ENCODE measurements around the gene LRRC8B.
"Not testable (repeated sequence)": the region's sequence is repeated elsewhere in the genome, so short reads cannot be mapped to it uniquely, and the experiment has no call there.

LRRC8B gene

DNA sequence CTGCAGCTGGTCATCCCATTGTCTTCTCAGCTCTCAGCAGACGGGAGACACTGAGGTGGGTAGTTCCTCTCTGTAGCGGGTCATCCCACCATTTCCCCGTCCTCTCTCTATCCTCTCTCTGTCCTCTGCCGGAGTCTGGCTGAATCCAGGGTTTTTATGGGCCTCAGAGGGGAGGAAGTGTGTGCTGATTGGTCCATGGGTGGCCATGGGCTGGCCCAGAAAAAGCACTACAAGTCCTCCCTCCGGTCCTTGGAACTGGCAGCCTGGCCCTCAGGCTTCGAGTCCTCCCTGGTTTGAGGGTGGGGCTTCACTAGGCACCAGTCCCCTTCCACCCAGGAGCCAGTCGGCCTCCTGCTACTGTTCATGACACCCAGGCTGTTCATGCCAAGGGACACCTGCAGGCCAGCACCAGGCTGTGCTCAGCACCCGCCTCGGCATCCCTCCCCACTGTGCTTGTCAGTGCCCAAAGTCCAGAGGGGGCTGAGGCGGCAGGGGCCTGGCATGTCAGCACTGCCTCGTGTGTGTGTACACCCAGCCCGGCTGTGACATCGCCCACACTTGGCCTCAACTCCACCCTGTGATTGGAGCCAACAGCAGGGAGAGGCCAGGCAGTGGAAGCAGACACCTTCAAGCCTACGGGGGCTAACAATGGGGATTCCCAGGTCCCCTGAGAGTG is 85.3 kb downstream of the LRRC8B start:
- no peak for DNase-seq

DNA sequence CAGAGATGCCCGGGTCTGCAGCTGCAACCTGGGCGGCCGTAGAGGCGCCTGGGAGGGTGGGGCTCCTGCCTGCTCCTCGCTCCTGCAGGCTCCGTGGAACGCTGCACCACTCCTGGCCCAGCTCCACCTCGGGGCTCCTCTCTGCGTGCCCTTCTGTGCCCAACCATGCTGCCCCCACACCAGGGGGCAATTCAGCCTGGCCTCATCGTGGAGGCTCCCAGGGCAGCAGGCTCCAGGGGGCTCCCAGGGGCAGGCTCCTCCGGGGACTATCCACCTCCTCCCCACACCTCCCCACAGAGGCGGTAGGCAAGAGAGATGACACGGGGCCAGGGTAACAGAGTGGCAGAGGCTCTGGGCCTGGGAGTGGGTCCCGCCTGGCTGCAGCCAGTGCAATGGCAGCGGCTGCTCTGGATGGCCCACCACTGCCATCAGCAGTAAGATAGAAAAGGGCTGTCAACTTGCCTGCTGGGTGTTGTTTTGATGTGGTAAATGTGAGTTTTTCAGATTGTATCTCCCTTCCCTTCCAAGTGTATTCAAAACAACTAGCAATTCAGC is 85.9 kb downstream of the LRRC8B start:
- DNase-seq = no peak

DNA sequence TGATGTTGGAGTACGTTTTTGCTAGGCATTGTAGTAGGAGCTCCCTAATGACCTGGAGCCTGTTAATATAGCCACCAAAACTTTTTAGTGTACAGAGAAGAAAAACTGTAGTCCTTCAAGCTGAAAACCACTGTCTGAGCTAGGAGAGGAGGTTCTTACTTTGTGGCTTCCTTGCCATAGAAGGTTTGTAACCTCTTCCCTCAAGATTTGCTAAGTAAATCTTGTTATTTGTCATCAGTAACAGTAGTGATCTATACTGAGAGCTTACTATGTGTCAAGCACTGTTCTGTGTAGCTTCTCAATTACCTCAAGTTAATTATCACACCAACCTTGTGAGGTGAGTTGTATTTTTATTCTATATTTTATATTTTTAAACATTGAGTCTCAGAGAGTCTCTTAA is 87.1 kb downstream of the LRRC8B start:
- no peak for DNase-seq

DNA sequence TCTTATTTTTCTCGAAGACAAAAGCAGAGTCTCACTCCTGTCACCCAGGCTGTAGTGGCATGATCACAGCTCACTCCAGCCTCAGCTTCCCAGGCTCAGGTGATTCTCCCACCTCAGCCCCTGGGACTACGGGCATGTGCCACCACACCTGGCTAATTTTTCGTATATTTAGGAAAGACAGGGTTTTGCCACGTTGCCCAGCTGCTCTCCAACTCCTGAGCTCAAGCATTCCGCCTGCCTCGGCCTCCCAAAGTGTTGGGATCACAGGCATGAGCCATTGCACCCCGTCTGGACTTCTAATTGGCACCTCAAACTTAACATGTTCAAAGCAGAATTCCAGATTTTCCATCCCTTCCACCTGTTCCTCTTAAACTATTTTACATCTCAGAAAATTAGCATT is 89.3 kb downstream of the LRRC8B start:
- no peak for DNase-seq

DNA sequence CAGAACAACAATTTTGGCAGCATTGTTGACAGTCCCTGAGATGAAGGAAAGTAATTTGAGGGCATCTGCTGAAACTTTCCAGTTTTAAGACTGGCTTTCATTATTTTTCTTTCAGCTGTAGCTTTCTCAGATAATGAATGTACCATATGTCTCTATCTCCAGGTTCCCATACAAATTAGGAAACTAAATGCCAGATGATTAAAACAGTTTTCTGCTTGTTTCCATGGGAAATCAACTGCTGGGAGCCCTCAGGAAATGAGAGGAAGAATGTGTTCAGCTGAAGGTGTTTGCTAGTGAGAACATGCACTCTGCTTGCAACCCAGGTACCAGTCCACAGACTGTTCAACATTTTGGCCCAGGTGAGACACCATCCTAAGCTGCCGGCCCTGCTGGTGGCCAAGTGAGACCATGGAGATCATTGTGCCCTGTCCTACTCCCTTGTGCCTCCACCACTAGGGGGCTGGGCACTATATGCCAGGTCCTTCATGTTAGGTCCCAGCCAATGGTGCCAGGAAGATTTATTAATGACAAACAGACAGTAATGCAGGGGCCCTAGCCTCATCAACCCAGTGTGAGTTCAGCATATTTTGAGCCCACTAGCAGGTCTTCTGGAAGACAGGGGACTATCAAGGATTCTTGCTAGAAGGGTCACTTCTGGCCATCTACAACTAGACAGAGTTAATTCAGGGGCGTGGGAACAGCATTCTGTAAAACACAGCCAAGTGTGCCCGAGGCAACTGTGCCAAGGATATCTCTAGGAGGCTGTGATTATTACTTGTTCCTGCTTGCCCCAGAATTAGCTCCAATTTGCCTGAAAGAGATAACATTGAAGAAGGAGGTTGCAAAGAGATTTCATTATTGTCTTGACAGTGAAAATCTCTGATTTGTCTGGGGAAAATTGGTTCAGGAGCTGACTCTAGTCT is 91.3 kb downstream of the LRRC8B start:
- DNase-seq = peak; percentile 56

DNA sequence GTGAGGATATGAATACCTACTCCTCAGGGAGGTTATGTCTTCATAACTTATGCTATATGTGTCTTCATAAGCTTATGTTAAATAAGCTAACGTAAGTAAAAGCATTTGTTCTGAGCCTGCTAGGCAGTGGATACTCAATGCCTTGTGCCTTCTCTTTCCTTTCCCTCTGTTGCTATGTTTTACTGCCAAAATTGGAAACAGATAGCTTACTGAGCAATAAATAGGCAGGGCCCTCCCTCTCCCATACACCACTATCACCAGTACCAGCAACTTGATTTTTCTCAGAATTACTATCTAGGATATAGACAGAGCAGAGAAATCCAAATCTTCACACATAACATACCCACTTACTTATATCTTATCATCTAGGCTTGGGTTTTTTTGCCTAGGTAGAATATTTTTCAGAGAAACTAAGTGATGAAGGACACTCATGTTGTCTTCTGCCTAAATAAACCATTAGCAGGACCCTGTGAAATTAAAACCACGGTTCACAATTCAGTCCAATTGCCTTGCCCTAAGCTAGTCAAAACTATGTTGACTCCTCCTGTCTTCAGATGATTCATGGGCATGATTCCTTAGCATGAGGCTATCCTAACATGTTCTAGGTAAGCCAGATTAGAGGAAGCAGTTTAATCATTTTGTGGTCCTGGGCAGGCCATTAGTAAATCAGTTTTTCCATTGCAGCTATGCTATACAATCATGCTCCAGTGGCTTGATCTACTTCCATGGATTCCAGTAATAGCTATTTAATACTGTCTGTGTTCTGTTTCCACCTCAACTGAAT is 92.4 kb downstream of the LRRC8B start:
- no peak for DNase-seq

DNA sequence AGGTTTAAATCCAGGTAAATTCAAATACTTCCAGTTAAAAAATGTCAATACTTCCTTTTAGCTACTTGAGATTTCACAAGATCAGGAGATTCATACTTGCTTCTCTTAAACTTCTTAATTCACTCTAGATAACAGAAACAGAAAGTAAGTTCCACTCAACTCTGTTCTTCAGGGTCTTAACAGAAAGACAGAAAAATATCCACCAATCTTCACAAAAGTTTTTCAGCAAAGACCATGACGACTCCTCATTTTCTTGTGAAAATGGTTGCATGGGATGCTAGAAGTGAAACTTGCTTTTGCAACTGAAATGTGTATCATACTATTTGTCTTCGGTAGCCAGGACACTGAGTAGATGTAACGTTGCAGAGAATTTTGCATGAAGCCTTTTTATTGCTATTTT is 96.0 kb downstream of the LRRC8B start:
- no peak for DNase-seq

DNA sequence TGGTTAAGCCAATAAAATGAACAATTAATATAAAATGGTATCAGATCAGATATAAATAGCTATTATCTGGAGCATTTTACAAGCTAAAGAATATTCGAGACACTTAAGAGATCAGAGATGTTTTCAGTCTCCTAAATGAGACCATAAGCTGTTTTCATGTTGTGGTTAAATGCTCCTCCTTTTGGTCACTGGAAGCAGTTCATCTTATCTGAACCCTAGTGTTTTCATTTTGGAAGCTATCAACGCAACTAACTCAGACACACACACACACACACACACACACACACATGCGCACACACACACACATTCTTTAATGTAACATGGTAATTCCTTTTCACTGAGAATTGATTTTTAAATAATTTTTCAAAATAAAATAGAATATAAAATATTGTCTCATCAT is 98.3 kb downstream of the LRRC8B start:
- no peak for DNase-seq

DNA sequence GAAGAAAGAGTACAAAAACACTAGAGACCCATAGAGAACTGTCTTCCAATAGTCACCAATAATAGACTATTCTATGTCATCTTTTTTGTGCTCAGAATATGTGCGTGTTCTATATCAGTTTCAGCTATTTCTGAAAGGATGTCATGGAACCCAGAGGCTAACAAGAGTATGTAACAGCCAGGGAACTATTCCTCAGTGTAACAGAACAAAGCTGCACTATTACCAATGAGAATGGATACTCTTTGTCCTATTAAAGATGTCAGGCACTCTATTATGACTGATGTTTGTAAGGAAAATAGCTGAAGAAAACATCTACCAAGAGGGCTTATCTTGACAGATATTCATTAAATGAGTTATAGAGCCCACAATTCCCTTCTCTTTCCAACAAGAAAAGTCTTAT is 99.7 kb downstream of the LRRC8B start:
- no peak for DNase-seq

DNA sequence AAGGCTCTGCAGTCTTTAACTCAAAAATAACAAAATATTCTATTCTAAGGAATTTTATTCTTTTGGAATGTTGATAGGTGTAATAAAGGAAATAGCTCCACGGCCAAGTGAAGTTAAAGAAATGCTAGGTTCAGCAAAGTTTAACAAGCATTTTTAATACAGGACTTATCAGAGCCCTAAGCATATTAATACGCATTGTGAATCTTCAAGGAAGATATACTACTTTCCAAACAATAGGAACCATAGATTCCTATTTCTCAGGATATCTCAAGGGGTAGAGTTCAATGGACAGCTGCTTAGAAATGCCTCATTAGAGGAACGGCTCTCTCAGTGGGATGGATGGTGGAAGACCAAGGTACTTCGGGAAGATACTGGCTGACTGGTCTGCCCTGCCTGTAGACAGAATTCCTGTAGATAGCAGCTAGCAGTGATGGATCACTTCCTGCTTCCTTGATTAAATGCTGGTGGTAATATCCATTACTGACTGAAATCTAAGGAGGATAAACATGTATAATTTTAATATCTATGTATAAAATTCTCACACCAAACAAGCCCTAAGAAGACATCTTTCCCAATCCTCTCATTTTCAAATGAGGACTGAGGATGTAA is 100.2 kb downstream of the LRRC8B start:
- no peak for DNase-seq

DNA sequence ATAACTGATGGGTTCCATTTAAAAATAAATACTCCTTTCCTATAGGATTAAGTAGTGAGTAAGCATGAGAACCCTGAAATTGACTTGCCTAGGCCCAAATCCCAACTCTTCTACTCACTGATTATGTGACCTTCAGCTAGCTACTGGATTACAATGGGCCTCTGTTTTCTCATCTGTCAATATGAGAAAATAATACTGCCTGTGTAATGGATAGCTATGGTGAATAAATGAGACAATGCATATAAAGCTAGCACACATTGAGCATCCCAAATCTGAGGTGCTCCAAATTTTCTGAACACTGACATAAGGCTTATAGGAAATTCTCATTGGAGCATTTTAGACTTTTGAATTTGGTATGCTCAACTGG is 103.0 kb downstream of the LRRC8B start:
- no peak for DNase-seq

DNA sequence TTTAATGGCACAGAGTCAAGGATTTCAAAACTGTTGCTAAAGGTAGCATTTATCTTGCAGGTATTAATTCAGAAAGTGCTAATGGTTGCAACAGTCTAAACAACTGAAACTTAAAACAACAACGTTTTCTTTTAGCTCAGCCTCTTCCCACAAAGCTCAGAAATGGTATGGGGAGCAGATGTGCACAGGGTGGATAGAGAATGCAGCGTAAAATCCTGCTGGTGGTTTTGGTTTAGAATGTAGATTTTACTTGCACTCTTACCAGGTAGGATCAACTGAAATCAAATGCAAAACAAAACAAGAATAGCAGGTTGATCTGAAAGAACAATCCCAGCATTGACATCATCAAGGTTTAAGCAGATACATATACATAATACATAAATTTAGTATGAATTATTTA is 104.5 kb downstream of the LRRC8B start:
- DNase-seq = no peak

DNA sequence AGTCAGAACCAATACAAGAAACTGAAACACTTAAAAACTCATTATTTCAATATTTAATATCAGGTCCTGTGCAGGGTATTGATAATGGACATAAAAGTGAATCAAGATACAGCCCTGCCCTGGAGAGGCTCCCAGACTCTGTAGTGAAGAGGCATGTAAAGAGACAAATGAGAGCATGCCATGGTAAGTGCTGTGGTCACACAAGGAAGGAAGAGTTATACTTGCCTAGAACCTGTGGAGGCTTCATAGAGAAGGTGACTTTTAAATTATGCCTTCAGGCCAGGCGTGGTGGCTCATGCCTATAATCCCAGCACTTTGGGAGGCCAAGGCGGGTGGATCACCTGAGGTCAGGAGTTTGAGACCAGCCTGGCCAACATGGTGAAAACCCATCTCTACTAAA is 105.0 kb downstream of the LRRC8B start:
- not testable (repeated sequence) for DNase-seq

DNA sequence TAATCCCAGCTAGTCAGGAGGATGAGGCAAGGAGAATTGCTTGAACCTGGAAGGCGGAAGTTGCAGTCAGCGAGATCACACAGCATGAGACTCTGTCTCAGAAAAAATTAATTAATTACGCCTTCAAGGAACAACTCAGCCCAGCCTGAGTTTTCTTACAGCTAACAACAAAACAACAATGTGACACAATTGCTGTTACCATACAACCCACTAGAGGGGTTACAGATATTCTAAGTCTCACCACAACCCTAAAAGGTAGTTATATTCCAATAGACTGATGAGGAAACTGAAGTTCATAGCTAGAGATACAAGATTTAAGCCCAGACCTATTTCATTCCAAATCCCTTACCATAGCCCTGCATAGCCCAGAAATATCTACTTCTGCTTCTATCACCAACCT is 105.4 kb downstream of the LRRC8B start:
- DNase-seq = no peak

DNA sequence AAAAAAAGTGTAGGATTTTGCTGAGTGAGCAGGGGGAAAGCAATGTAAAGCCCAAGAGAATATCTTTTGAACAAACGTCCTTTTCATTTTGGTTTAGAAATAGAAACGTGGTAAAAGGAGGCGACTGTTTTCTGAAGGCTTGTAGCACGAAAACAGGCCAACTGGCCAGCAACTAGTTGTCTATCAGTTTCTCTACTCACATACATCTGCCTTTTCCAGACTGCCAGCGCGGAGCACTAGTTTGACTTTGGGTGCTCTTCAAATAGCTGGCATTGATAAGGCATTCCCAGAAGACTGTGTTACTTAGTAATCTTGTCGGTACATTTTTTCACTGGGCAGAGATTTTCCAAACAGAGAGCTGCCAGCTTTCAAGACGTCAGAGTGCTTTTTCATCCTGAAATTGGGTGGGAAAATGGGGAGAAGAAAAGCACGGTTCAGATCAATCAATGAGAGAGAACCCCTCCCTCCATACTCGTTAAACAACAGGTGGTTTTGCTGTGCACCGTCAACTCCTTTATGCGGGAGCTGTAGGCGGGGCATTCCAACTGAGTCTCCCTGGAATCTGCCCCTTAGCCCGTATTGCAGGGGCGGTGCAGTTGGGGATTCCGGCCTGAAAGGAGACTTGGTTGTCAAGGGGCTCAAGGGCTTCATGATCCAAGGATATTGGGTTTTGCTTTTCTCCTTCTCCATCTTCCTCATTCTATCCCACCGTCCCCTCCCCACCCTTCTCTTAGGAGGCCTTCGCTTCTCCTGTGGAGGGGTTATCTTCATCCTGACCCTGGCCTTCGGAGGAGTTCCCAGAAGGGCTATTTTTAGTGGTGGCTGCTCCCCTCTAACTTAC is 107.4 kb downstream of the LRRC8B start:
- DNase-seq = peak; percentile 49

DNA sequence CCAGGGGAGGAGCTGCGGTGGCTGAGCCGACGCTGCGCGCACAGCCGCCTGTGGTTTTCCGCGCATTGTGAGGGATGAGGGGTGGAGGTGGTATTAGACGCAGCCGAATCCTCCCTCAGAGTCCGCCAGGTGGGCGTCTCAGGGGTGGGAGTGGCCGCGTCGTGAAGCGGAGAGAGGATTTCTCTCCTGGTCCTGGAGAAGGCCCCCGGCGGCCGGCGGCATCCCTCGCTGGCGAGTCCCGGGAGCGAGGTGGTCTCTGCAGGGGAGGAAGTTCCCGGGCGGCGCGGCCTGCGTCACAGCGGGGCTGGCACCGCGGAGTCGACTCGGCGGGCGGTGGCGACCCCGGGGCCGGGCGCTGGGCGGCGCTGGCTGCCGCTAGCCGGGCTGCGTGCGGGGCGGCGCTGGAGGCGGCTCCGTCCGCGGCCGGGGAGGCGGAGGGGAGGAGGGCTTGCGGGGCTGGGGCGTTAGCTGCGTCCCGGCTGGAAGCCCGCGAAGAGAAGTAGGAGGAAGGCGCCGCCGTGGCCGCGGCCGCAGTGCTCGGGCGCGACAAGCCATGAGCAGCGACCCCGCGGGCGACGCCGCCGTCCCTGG is 108.1 kb downstream of the LRRC8B start, which contains the start of gene LRRC8C:
TSS of gene LRRC8C (plus strand) at position 464 of the 591 bp plus-strand sequence. CDS start 53,354 bp downstream, outside the sequence.
- DNase-seq = peak; percentile 72

DNA sequence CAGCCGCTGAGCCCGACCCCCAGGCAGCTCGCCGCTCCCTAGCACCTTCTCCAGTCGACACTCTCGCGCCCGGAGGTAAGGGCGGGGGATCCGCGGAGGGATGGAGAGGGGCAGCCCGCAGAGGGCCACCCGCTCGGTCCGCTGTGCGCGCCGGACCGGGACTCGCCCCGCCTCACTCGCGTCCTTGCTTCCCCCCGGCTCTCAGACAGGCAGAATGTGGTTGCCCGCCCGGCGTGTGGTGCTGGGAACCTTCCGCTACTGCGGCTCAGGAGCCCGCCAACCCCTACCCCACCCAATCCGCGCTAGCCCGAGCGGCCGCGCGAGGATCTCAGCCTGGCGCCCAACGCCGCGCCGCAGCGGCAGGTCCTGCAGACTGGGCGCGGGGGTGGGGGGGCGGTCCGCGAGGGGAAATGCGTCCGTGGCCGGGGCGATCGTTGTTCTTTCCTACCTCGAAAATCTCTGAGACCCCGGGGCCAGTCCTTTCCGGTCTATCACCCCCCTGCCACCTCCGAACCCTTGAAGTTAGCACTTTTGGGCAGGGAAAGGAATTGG is 108.7 kb downstream of the LRRC8B start:
- DNase-seq = peak; percentile 61

DNA sequence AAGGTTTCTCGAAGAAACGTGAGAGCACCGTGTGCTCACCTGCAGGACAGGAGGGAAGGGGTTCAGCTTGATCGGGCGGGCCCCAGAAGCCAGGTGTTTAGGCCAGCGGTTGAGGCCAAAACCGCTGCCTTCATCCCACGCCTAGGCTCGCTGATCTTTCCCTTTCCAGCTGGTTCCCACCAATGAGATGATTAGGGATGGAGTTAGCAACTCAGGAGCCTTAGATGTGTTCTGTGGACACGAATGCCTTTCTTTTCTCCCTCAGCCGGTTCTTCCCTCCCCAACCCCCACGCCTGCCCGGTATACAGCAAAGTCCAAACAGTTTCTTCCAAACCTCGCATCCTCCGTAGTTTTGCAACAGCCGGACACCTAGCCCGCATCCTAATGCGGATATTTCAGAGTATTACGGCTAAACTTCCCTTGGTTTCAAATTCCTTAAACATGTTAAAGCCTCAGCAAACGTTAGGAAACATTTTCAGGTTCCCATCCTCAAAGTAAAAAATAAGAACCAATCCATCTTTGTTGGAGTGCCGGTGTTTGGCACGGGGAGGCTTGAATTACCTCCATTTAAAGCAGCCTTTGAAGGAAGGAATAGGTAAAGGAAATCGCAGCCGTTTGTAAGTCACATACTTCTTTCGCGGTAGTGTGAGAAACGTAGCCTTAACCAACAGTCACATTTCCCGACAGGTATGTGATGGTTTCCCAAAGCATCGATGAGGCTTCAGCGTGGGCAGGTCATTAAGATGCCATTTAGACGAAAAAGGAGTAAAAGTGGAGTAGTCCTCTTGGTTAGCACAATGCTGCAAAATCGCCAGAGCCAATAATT is 109.4 kb downstream of the LRRC8B start:
- DNase-seq = peak; percentile 45

DNA sequence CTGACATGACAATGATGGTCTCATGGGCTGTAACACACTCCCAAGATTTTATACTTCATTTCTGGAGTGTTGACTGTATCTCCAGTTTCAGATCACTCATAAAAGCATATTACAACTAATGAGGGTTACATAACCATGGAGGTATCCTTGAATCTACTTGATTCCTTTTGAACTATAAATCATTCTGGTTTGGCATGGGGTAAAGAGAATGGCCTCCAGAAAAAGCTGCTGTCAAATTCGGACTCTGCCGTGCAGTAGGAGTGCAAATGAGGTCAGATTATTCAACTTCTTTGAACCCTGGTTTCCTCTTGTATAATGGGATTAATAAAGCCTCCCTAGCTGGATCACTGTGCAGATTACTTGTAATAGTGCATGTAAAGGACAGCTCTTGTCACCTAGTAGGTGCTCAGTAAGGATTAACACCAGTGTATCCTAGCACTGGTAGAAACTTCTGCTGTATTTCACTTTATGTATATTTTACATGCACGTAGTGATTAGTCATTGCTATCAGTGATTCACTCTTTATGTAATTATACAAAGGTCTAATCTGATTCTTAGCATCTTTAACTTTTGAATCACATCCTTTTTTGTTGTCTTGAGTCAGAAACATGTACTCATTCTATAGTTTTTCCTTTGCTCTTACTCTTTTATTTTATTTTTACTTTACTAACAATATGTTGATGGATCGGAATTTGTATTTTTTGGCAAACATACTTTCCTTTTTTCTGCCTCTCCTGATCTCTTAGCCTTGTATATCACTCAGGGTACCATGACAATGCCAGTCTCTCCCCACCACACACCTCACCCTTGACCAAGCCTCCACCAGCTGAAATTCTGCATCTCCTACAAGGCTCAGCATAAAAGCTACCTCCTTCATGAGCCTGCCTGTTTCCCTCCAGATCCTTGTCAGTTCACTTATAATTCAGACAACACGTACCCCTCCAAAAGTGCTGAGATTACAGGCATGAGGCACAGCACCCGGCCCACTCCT is 111.5 kb downstream of the LRRC8B start:
- DNase-seq = no peak
